Measurements from ENCODE around the gene RIF1.

GRCh38 chr2:151381266-151381665 lies 28.4 kb upstream of the RIF1 start:
- TF ChIP-seq EZH2 (IDR thresholded peaks at IDR 0.05; ENCODE audit: borderline replicate concordance, low read length) = no peak
- TF ChIP-seq, protein P1, sequence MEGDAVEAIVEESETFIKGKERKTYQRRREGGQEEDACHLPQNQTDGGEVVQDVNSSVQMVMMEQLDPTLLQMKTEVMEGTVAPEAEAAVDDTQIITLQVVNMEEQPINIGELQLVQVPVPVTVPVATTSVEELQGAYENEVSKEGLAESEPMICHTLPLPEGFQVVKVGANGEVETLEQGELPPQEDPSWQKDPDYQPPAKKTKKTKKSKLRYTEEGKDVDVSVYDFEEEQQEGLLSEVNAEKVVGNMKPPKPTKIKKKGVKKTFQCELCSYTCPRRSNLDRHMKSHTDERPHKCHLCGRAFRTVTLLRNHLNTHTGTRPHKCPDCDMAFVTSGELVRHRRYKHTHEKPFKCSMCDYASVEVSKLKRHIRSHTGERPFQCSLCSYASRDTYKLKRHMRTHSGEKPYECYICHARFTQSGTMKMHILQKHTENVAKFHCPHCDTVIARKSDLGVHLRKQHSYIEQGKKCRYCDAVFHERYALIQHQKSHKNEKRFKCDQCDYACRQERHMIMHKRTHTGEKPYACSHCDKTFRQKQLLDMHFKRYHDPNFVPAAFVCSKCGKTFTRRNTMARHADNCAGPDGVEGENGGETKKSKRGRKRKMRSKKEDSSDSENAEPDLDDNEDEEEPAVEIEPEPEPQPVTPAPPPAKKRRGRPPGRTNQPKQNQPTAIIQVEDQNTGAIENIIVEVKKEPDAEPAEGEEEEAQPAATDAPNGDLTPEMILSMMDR (IDR thresholded peaks at IDR 0.05; ENCODE audit: low read length) = no peak

Data from OCI-LY1 (cell line).